IMR-90 (cell line): ENCODE data around the gene PCYT1A. TPM values are rescaled to one million over a fixed set of nuclear protein-coding genes. Genes with fewer than 3 reads are reported as not detected.

Experiments used
- CHD1 ChIP-seq: IDR thresholded peaks from 2 replicates; pipeline ENCODE4 v1.6.1; 2012; ENCODE audit warnings: low read depth, low read length, improper control_type of control experiment
- NFE2L2 ChIP-seq: fragments of 150-350 bp; IDR thresholded peaks from 2 replicates; pipeline ENCODE4 v1.6.1; 2016; ENCODE audit warnings: low read depth, mild to moderate bottlenecking, low read length
- POLR2A ChIP-seq: IDR thresholded peaks from 2 replicates; pipeline ENCODE4 v1.6.1; 2012; ENCODE audit warnings: mild to moderate bottlenecking, low read depth, low read length
- RAD21 ChIP-seq: IDR thresholded peaks from 2 replicates; pipeline ENCODE4 v1.6.1; 2012; ENCODE audit warnings: low read length, improper control_type of control experiment
- RCOR1 ChIP-seq: IDR thresholded peaks from 2 replicates; pipeline ENCODE4 v1.6.1; 2012; ENCODE audit warnings: mild to moderate bottlenecking, low read length, improper control_type of control experiment; ENCODE audit not compliant: insufficient replicate concordance
- polyA plus RNA-seq, 3 experiments: library from polyadenylated mRNA; depleted of rRNA; stranded (reverse); fragments of >200 nt; gene quantifications; 2 replicates each; pipeline ENCODE4 v1.2.3, GENCODE V29; 2012; ENCODE audit warnings: low replicate concordance in 1 of 3
- total RNA-seq: library from RNA; depleted of rRNA; stranded (reverse); fragments of >200 nt; gene quantifications from 2 replicates; pipeline ENCODE4 v1.2.3, GENCODE V29; 2012
- TF ChIP-seq, protein P1 (sequence below): fragments of 150-350 bp; IDR thresholded peaks from 2 replicates; pipeline ENCODE4 v1.6.1; 2016; ENCODE audit warnings: low read depth, mild to moderate bottlenecking, low read length, moderate library complexity, borderline replicate concordance

PCYT1A gene
- total and polyA plus RNA-seq, 2 of the 4 experiments (the other 2 are of a cell fraction) = 62.8 to 127 TPM

DNA sequence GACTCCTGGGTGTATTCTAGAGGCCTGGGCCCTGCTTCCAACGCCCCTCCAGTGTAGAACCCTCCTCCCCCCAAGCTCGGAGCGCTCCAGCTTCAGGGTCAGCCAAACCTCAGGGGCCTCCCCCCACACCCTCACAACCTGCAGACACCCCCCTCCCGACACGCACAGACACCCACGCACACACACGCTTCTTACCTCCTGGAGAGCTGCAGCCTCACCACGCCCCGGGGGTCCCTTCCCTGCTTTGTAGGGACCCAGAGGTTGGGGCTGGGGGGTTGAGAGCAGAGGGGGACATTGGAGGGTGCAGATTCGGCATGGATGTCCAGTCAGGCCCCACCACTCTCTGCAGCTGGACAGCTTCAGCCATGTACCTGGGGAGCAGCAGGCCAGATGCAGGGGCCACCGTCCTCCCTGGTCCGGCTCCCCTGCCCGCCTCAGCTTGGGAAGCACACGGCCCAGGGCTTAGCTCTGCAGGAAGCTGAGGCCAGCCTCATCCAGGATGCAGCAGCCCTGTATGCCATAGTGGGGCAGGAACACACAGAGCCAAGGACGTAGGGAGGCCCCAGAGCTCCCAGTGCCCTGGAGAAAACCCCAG lies 89.3 kb downstream of the PCYT1A start (continued):
- TF ChIP-seq, protein P1, sequence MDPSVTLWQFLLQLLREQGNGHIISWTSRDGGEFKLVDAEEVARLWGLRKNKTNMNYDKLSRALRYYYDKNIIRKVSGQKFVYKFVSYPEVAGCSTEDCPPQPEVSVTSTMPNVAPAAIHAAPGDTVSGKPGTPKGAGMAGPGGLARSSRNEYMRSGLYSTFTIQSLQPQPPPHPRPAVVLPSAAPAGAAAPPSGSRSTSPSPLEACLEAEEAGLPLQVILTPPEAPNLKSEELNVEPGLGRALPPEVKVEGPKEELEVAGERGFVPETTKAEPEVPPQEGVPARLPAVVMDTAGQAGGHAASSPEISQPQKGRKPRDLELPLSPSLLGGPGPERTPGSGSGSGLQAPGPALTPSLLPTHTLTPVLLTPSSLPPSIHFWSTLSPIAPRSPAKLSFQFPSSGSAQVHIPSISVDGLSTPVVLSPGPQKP = no peak
- TF ChIP-seq POLR2A = no peak
- TF ChIP-seq NFE2L2 = no peak
- TF ChIP-seq RAD21 = no peak
- no peak for TF ChIP-seq CHD1
- no peak for TF ChIP-seq RCOR1
